ENCODE data around the gene NTRK1.

The NTRK1 gene

DNA sequence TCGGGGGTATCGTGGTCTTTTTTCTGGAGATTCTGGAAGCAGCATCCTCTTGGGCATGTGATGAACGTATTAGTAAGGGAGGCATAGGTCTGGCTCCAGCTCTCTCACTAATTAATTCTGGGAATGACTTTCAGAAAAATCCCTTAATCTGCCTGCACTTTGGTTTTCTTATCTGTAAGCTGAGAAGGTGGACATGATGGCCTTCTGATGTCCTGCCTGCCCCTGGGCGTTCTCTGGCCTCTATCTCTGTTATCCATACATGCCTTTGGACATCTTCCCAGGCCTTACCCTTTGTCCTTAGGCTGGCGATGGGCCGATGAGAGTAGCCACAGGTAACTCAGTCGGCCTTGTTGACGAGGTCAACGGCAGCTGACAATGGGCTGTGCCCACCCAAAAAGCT is 8.8 kb downstream of the NTRK1 start:
- Histone ChIP-seq H3K9me3 (no peaks in the 10 kb centered on the region), H3K4me3 (no peak overlapping the region), H3K36me3 (replicated peaks) (no peaks in the 10 kb centered on the region), H3K4me1 (no peaks in the 10 kb centered on the region), H3K27me3 (ENCODE audit: low read depth) (0 out of 2 replicates have a peak, but pooled peaks cover 2% of the 10 kb centered on the region)
- in situ Hi-C loops (cut with MboI; ENCODE audit: low sequenced_read_pairs): no loop called here
- DNase-seq (ENCODE audit: low spot score in 2 of 2): no peak

DNA sequence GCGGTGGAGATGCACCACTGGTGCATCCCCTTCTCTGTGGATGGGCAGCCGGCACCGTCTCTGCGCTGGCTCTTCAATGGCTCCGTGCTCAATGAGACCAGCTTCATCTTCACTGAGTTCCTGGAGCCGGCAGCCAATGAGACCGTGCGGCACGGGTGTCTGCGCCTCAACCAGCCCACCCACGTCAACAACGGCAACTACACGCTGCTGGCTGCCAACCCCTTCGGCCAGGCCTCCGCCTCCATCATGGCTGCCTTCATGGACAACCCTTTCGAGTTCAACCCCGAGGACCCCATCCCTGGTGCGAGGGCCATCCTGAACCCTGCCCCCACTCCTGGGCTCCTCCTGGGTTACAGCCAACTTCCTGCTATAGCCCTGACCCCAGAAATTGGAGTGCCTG is 13.0 kb downstream of the NTRK1 start:
- H3K36me3 ChIP-seq (replicated peaks): no peaks in the 10 kb centered on the region
- peaks cover 5% of the 10 kb centered on the region; the same call in 1 of the 2 replicates for H3K27me3 ChIP-seq (ENCODE audit: low read depth)
- H3K9me3 ChIP-seq: no peaks in the 10 kb centered on the region
- DNase-seq (ENCODE audit: low spot score in 2 of 2): no peak
- H3K4me3 ChIP-seq: no peak overlapping the region
- H3K4me1 ChIP-seq: no peaks in the 10 kb centered on the region
- in situ Hi-C loops (cut with MboI; ENCODE audit: low sequenced_read_pairs): no loop called here

DNA sequence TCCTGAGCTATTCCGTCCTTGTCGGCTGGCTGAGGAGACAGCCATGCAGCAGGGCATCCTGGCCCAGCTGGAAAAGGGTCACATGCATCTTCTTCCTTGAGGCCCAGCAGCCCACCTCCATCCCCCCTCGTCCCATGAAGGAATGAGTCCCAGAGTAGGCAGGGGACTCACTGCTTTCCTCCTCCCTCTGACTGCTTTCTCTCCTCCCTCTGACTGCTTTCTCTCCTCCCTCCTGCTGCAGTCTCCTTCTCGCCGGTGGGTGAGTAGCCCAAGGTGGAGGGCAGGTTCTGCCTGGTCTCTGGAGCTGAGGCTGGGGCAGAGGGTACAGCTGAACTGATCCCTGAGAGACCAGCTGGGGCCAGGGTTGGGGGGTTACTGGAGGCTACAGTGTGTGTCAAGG is 13.5 kb downstream of the NTRK1 start:
- in situ Hi-C loops (cut with MboI; ENCODE audit: low sequenced_read_pairs): no loop called here
- no peaks in the 10 kb centered on the region for H3K4me1 ChIP-seq
- no peak for DNase-seq (ENCODE audit: low spot score in 2 of 2)
- peaks cover 6% of the 10 kb centered on the region; the same call in 1 of the 2 replicates for H3K27me3 ChIP-seq (ENCODE audit: low read depth)
- H3K36me3 ChIP-seq (replicated peaks): no peaks in the 10 kb centered on the region
- no peaks in the 10 kb centered on the region for H3K9me3 ChIP-seq
- H3K4me3 ChIP-seq: no peak overlapping the region

DNA sequence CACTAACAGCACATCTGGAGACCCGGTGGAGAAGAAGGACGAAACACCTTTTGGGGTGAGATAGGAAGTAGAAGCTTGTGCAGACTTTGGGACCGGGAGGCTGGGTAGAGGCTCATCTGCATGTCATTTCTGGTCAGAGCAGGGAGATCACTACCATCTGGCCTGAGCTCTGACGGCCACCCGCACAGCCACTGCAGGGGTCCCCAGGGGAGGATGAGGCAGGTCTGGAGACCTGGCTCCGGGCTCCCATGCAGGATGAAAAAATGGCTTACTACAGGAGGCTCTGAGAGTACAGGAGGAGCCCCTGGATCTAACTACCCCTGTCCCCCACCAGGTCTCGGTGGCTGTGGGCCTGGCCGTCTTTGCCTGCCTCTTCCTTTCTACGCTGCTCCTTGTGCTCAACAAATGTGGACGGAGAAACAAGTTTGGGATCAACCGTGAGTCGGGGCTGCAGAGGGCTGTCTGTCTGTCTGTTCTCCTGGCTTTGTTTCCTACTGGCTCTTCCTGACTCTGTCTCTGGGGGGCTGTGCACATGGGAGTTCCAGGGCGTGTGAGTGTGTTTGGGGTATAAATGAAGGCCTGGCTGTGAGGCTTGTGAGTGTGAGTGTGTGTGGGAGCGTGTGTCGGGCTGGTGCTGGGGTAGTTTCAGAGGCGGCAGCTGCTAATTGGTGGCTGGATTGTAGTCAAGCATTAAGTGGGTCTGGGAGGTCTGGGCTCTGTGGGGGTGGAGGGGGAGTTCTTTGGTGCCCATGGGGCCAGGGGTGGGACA is 14.1 kb downstream of the NTRK1 start:
- no peaks in the 10 kb centered on the region for H3K4me1 ChIP-seq
- DNase-seq (ENCODE audit: low spot score in 2 of 2): no peak
- peaks cover 6% of the 10 kb centered on the region; the same call in 1 of the 2 replicates for H3K27me3 ChIP-seq (ENCODE audit: low read depth)
- no peaks in the 10 kb centered on the region for H3K36me3 ChIP-seq (replicated peaks)
- H3K9me3 ChIP-seq: no peaks in the 10 kb centered on the region
- in situ Hi-C loops (cut with MboI; ENCODE audit: low sequenced_read_pairs): no loop called here
- H3K4me3 ChIP-seq: no peak overlapping the region

DNA sequence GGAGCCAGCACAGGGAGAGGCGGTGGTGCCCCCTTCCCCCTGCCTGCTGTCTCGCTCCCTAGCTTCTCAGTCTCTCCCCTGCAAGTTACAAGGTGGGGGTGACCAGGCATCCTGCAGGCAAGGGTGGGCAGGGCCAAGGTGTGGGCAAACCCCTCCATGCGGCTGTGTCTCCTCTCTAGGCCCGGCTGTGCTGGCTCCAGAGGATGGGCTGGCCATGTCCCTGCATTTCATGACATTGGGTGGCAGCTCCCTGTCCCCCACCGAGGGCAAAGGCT is 14.6 kb downstream of the NTRK1 start:
- peaks cover 6% of the 10 kb centered on the region; the same call in 1 of the 2 replicates for H3K27me3 ChIP-seq (ENCODE audit: low read depth)
- H3K4me1 ChIP-seq: no peaks in the 10 kb centered on the region
- no peak overlapping the region for H3K4me3 ChIP-seq
- H3K36me3 ChIP-seq (replicated peaks): no peaks in the 10 kb centered on the region
- in situ Hi-C loops (cut with MboI; ENCODE audit: low sequenced_read_pairs): no loop called here
- no peaks in the 10 kb centered on the region for H3K9me3 ChIP-seq
- no peak for DNase-seq (ENCODE audit: low spot score in 2 of 2)

DNA sequence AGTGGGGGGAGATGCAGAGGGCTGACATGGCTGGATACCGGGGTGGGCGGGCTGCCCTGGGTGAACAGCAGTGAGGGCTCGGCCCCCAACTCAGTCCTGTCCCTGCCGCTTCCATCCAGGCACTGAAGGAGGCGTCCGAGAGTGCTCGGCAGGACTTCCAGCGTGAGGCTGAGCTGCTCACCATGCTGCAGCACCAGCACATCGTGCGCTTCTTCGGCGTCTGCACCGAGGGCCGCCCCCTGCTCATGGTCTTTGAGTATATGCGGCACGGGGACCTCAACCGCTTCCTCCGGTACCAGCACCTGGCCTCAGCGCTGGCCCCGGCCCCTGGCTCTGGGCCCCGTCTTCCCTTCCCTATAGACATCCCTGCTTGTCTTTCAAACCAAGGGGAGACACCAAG is 15.6 kb downstream of the NTRK1 start:
- Histone ChIP-seq H3K4me1 (no peaks in the 10 kb centered on the region), H3K9me3 (no peaks in the 10 kb centered on the region), H3K36me3 (replicated peaks) (no peaks in the 10 kb centered on the region), H3K4me3 (no peak overlapping the region), H3K27me3 (ENCODE audit: low read depth) (peaks cover 4% of the 10 kb centered on the region; the same call in 1 of the 2 replicates)
- no peak for DNase-seq (ENCODE audit: low spot score in 2 of 2)
- in situ Hi-C loops (cut with MboI; ENCODE audit: low sequenced_read_pairs): no loop called here

DNA sequence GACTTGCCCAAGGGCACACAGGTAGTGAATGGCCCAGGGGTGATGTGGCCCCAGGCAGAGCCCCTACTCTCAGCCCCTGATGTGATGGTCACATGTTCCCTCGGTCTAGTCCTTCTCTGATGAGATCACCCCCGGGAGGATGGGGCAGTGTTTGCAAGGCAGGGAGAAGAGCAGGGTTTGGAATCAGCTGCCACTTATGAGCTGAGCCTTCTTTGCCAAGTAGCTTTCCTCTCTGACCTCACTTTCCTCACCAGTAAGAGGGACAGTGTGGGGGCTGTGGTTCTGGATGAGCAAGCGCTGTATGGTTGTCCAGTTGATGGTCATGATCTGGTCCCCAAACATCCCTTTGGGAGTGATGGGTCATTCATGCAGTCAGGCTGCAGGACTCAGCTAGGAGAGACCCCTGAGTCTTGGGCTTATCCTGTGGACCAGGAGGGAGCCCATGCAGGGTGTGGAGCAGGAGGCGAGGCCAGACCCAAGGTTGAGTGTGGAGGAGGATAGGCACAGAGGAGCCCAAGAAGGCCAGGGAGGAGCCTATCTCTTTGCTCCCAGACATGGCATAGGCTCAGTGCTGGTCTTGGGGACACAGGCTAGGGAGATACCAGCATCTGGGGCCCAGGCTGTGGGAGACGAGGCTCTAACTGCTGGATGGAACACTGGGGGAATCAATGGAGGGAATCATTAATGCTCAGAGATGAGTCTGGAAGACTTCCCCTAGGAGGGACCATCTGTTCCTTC is 16.9 kb downstream of the NTRK1 start:
- peaks cover 4% of the 10 kb centered on the region; the same call in 1 of the 2 replicates for H3K27me3 ChIP-seq (ENCODE audit: low read depth)
- no peaks in the 10 kb centered on the region for H3K9me3 ChIP-seq
- in situ Hi-C loops (cut with MboI; ENCODE audit: low sequenced_read_pairs): no loop called here
- H3K36me3 ChIP-seq (replicated peaks): no peaks in the 10 kb centered on the region
- no peaks in the 10 kb centered on the region for H3K4me1 ChIP-seq
- DNase-seq (ENCODE audit: low spot score in 2 of 2): no peak
- H3K4me3 ChIP-seq: no peak overlapping the region

DNA sequence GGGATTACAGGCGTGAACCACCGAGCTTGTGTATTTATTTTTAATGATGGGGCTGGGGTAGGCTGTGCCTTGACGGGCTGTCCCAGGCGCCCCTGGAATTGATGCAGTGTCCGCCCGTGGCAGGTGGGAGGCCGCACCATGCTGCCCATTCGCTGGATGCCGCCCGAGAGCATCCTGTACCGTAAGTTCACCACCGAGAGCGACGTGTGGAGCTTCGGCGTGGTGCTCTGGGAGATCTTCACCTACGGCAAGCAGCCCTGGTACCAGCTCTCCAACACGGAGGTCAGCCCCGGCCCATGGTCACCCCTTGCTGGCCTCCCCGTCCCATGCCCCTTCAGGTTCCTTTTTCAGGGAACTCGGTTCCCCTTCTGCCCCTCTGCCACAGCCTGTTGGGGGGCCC is 19.2 kb downstream of the NTRK1 start:
- Histone ChIP-seq H3K9me3 (no peaks in the 10 kb centered on the region), H3K36me3 (replicated peaks) (no peaks in the 10 kb centered on the region), H3K27me3 (ENCODE audit: low read depth) (peaks cover 4% of the 10 kb centered on the region; the same call in 1 of the 2 replicates), H3K4me3 (no peak overlapping the region), H3K4me1 (no peaks in the 10 kb centered on the region)
- in situ Hi-C loops (cut with MboI; ENCODE audit: low sequenced_read_pairs): no loop called here
- no peak for DNase-seq (ENCODE audit: low spot score in 2 of 2)

DNA sequence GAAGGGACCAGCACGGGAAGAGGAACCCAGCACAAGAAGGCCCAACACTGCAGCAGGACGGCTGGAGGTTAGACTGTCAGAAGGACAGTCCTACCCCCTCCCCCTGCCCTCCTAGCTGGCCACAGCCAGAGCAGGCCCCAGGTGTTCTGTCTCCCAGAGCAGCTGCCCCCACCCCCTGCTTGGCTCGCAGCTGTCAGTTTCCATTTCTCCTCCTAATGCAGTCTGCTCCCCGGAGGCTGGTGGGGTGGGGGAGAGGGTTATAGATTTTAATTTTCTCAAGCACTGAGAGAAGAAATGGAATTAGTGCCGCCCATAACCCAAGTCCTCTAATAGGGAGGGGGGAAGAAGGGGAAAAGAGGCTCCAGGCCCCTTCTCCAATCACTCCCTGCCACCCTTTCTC is 19.8 kb downstream of the NTRK1 start:
- in situ Hi-C loops (cut with MboI; ENCODE audit: low sequenced_read_pairs): no loop called here
- DNase-seq (ENCODE audit: low spot score in 2 of 2): no peak
- H3K27me3 ChIP-seq (ENCODE audit: low read depth): peaks cover 4% of the 10 kb centered on the region; the same call in 1 of the 2 replicates
- H3K4me1 ChIP-seq: no peaks in the 10 kb centered on the region
- H3K4me3 ChIP-seq: no peak overlapping the region
- H3K9me3 ChIP-seq: no peaks in the 10 kb centered on the region
- H3K36me3 ChIP-seq (replicated peaks): no peaks in the 10 kb centered on the region

DNA sequence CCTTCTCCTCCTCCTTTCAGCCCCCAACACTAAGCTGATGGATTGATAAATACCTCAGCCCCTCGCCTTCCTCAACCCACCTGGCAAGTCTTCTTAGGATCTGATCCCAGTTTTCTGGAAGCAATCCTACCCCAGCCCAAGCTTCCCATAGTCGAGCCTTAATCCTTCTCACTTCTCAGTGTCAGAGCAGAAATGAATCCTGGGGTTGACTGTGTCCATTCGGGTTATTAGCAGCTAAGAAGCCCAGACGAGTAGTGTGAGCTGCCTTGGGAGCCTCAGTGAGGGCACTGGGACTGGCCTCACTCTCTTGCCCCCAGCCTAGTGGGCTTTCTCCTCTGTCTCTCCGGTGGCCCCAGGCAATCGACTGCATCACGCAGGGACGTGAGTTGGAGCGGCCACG is 20.4 kb downstream of the NTRK1 start:
- Histone ChIP-seq H3K4me3 (no peak overlapping the region), H3K27me3 (ENCODE audit: low read depth) (peaks cover 4% of the 10 kb centered on the region; the same call in 1 of the 2 replicates), H3K4me1 (no peaks in the 10 kb centered on the region), H3K36me3 (replicated peaks) (no peaks in the 10 kb centered on the region), H3K9me3 (no peaks in the 10 kb centered on the region)
- in situ Hi-C loops (cut with MboI; ENCODE audit: low sequenced_read_pairs): no loop called here
- no peak for DNase-seq (ENCODE audit: low spot score in 2 of 2)

DNA sequence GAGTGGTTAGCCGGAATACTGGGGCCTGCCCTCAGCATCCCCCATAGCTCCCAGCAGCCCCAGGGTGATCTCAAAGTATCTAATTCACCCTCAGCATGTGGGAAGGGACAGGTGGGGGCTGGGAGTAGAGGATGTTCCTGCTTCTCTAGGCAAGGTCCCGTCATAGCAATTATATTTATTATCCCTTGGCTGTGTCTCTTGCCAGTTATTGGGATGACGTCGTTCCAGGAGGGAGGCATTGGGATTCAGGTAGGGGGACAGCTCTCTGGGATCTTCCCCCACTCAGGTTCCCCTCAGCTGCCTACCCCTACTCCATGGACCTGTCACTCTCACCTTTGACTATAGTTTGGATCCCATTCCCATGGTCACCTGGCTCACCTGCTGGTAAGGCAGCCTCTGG is 21.0 kb downstream of the NTRK1 start:
- in situ Hi-C loops (cut with MboI; ENCODE audit: low sequenced_read_pairs): no loop called here
- H3K36me3 ChIP-seq (replicated peaks): no peaks in the 10 kb centered on the region
- H3K4me3 ChIP-seq: no peak overlapping the region
- H3K27me3 ChIP-seq (ENCODE audit: low read depth): peaks cover 4% of the 10 kb centered on the region; the same call in 1 of the 2 replicates
- DNase-seq (ENCODE audit: low spot score in 2 of 2): no peak
- no peaks in the 10 kb centered on the region for H3K4me1 ChIP-seq
- H3K9me3 ChIP-seq: no peaks in the 10 kb centered on the region

DNA sequence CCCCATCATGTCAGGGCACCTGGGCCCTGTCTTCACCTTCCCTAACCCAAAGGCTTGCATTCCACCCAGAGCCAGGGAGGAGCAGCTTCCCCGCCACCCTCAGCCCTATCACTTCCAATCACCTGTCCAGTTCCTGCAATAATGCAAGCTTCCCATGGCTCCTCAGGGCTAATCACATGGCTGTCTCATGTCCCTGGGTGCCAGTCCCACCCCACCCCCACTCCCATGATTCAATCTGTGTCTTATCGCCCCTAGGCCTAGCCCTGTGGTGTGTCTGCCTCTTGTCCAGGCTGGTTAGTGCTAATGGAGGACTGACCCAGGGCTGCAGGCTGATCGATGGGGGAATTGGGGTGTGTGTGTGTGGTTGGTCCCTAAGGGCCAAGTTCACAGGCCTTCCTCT is 21.9 kb downstream of the NTRK1 start:
- in situ Hi-C loops (cut with MboI; ENCODE audit: low sequenced_read_pairs): no loop called here
- Histone ChIP-seq H3K27me3 (ENCODE audit: low read depth) (peaks cover 4% of the 10 kb centered on the region; the same call in 1 of the 2 replicates), H3K9me3 (no peaks in the 10 kb centered on the region), H3K36me3 (replicated peaks) (no peaks in the 10 kb centered on the region), H3K4me3 (no peak overlapping the region), H3K4me1 (no peaks in the 10 kb centered on the region)
- DNase-seq (ENCODE audit: low spot score in 2 of 2): no peak

DNA sequence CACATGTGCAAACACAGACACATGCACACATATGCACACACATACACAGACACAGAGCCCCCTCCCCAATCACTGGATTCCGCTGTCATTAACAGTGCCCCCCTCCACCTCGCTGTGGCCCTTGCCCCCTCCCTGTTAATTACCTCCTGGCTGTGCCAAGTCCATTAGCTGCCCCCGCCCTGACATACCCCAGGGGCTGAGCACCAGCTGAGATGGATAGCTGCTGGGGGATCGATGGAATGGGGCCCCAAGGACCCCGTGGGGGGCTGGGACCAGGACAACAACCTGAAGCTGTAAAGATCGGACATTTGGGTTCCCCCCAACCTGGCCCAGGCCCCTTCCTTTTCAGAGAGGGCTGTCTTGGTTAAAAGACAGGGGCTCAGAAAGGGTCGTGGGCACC is 23.3 kb downstream of the NTRK1 start:
- DNase-seq (ENCODE audit: low spot score in 2 of 2): no peak
- H3K4me1 ChIP-seq: no peaks in the 10 kb centered on the region

DNA sequence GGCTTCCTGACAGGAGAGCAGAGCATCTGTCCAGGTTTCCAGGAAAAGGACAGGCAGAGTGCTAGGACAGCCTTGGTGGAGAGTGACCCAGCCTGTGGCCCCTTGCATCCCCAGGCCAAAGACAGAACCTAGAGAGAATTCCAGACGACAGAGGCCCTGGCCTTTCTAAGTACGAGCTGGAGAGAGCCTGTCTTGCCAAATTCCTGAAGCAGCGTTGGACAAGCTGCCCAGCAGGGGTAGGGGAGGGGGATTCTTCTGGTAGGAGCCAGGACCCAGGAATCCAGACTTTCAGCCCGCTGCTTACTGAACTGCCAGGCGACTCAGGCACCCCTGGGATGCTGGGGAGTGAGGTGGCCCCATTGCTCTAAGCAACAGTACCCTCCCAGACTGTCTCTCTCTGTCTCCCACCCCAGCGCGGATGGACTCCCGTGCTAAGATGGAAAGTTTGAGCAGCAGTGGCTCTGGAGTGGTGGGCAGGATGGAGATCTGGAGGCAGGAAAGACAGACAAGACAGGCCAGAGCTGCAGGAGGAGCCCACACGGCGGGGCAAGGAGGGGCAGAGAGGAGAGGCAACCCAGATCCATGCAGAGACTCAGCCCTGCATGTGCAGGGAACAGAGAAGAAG is 24.0 kb downstream of the NTRK1 start:
- DNase-seq (ENCODE audit: low spot score in 2 of 2): no peak
- H3K4me1 ChIP-seq: no peaks in the 10 kb centered on the region
- H3K4me3 ChIP-seq: no peak overlapping the region
- in situ Hi-C loops (cut with MboI; ENCODE audit: low sequenced_read_pairs): no loop called here
- H3K27me3 ChIP-seq (ENCODE audit: low read depth): no peaks in the 10 kb centered on the region
- H3K36me3 ChIP-seq (replicated peaks): no peaks in the 10 kb centered on the region
- H3K9me3 ChIP-seq: no peaks in the 10 kb centered on the region

More for the DNA sequence above, 23.3 kb downstream of the NTRK1 start:
- Histone ChIP-seq H3K9me3 (no peaks in the 10 kb centered on the region), H3K36me3 (replicated peaks) (no peaks in the 10 kb centered on the region), H3K27me3 (ENCODE audit: low read depth) (no peaks in the 10 kb centered on the region), H3K4me3 (no peak overlapping the region)
- in situ Hi-C loops (cut with MboI; ENCODE audit: low sequenced_read_pairs): no loop called here
